Activated CD4-positive, alpha-beta T cell treated with anti-CD3 and anti-CD28 coated beads for 4 hours (primary cell): ENCODE measurements around the gene PRR19.

Experiments used
- DNase-seq, 2 donors: peaks; one replicate each; pipeline ENCODE4 v3.0.0-alpha.2; 2020

The PRR19 gene

DNA sequence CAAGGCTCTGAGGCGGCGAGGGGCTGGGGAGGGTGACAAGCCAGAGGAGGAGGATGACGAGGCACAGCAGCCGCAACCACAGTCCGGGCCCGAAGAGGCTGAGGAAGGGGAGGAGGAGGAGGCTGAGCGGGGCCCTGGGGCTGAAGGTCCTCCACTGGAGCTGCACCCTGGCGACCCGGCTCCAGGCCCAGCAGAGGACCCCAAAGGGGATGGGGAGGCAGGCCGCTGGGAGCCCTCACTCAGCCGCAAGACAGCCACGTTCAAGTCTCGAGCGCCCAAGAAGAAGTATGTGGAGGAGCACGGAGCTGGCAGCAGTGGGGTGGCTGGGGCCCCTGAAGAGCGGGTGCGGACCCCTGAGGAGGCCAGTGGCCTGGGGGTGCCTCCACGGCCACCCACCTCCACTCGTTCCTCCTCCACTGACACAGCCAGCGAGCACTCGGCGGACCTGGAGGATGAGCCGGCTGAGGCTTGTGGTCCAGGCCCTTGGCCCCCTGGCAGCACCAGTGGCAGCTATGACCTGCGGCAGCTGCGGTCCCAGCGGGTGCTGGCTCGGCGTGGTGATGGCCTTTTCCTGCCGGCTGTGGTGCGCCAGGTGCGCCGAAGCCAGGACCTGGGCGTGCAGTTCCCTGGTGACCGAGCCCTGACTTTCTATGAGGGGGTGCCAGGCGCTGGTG lies 29.9 kb upstream of the PRR19 start:
- DNase-seq = no peak

- DNase-seq = no peak
Observed at GRCh38 chr19:42272535-42272897, 29.4 kb upstream of the PRR19 start.

DNA sequence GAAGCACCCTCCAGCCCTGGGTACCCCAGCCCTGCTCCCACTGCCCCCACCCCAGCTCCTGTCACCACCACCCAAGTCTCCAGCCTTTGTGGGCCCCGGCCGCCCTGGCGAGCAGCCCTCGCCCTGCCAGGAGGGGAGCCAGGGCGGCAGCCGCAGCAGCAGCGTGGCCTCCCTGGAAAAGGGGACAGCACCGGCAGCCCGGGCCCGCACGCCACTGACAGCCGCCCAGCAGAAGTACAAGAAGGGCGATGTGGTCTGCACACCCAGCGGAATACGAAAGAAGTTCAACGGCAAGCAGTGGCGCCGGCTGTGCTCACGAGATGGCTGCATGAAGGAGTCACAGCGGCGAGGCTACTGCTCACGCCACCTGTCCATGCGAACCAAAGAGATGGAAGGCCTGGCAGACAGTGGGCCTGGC lies 28.9 kb upstream of the PRR19 start:
- no peak for DNase-seq

DNA sequence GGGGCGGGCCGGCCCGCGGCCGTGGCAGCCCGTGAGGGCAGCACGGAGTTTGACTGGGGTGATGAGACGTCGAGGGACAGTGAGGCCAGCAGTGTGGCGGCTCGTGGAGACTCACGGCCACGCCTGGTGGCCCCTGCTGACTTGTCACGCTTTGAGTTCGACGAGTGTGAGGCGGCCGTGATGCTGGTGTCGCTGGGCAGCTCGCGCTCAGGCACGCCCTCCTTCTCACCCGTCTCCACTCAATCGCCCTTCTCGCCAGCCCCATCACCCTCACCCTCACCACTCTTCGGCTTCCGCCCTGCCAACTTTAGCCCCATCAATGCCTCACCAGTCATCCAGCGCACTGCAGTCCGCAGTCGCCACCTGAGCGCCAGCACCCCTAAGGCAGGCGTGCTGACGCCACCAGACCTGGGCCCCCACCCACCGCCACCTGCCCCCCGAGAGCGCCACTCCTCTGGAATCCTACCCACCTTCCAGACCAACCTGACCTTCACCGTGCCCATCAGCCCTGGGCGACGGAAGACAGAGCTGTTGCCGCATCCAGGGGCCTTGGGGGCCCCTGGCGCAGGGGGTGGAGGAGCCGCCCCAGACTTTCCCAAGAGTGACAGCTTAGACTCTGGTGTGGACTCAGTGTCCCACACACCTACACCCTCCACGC lies 28.4 kb upstream of the PRR19 start:
- DNase-seq = no peak

DNA sequence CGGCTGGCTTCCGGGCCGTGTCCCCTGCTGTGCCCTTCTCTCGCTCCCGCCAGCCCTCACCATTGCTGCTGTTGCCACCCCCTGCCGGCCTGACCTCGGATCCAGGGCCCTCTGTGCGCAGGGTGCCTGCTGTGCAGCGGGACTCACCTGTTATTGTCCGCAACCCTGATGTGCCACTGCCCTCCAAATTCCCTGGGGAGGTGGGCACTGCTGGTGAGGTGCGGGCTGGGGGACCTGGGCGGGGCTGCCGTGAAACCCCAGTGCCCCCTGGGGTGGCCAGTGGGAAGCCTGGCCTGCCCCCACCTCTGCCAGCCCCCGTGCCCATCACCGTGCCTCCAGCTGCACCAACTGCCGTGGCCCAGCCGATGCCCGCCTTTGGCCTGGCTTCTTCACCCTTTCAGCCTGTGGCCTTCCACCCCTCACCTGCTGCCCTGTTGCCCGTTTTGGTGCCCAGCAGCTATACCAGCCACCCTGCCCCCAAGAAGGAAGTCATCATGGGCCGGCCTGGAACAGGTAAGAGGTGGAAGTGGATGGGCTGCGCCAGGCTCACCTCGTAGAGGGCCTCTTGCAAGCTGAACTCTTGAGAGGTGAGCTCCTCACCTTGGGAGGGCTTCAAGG lies 27.8 kb upstream of the PRR19 start:
- no peak for DNase-seq

- DNase-seq = no peak
Observed at GRCh38 chr19:42275103-42275502, 26.8 kb upstream of the PRR19 start.

- no peak for DNase-seq
Observed at GRCh38 chr19:42275517-42275916, 26.4 kb upstream of the PRR19 start.

DNA sequence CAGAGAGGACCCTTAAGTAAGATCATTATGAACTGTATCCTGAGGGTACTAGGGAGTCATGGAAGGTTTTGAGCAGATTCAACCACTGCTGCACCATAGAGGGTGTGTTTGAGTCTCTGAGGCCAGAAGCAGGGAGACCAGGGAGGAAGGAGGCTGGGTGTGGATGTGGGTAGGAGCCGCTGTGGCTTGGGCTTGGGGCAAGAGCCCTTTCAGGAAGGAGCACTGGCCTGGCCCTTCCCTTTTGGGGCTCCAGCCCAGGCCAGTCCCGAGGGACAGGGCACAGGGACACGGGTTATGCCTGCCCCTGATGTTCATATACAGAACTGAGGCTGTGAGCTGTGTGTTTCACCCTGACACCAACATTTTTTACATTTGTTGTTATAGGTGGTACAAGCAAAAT lies 25.6 kb upstream of the PRR19 start:
- DNase-seq = no peak

GRCh38 chr19:42276821-42277220 lies 25.1 kb upstream of the PRR19 start:
- no peak for DNase-seq

DNA sequence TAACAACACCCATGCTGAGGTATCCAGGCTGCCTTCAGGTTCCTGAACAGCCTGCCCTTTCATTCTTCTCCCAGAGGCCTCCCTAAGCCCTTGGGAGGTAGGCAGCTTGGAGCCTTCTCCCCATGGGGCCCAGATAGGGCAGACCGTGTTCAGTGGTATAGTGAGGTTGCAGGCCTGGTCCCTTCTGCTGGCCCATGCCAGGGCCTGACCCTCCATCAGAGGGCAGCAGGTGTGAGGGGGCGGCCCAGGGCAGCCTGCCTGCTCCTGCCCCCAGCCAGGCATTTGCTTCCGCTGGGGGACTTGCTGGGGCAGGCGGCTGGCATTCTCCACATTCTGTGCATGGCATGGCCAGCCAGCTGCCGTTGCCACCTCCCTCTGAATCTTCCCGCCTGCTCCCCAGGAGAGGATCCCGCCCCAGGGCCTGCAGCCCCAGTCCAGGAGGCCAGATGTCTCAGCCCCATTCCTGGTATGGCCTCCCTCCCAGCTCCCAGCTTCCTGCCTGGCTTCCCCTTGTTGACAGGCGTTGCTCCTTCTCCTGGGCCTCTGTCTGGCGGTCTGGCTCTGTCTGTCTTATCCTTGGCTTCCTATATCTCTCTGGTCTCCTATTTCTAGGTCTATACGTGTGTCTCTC lies 24.0 kb upstream of the PRR19 start:
- DNase-seq = no peak

GRCh38 chr19:42278452-42279154 lies 23.3 kb upstream of the PRR19 start:
- DNase-seq = no peak

DNA sequence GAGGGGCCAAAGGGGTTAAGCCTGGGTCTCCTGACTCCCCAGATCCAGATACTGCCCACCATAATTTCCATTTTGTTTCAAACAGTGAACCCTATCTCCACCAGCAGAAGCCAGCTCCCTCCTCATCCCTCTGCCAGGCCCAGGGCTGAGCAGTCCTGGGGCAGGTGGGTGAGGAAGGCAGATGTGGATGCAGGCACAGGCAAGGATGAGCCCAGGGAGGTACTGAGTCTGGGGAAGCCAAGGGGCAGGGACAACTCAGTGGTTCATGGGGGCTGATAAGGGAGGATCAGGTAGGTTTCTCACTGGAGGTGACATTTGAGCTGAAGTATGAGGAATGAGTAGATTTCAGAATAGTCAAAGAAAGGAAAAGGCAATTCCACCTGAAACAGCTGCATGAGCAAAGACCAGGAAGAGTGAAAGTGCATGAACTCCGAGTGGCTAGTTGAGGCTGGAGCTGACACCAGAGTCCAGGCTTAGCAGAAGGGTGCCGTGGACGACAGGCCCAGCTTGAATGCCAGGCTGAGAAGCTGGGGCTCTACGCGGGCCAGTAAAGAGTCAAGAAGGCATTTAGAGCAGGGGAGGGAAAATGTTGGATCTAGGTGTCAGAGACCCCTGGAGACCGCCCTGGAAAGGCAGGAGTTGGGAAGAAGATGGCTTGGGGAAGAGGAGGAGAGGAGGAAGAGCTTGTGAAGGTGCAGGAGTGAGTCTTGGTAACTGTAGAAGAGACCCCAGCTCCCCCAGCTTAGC lies 22.6 kb upstream of the PRR19 start:
- DNase-seq = no peak

GRCh38 chr19:42279902-42280814 lies 21.8 kb upstream of the PRR19 start:
- DNase-seq = peak; percentile 80 to 81

- no peak for DNase-seq
Observed at GRCh38 chr19:42280815-42281145, 21.2 kb upstream of the PRR19 start.

DNA sequence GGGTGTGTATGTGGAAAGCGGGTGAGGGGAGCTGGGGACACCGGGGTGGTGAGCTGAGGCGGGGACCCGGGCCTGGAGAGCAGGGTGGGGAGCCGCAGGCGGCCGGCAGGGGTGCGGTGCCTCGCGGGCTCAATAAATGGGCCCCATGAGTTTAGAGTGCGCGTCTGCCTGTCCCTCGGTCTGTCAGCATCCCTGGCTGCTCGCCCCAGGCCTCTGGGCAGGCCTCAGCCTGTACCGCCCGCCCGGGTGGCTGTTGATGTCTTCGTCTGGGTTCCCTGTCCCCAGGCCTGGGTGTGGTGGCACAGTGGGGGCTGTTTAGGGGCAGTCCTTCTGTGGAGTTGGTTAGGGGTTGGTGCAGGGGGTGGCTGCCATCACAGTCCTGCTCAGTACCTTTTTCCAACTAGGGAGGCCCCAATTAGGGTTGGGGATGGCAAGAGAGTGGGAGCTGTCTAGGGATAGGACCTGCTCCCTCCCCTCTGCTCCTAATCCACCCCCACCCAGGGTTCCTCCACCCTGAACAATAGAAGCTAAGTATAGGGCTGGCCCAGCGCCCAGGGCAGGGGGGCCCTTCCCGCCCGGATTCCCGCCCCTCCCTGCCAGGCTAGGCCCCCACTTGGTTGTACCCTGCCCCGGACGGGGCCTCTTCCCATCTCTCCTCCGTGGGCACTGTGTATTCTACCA lies 20.6 kb upstream of the PRR19 start:
- no peak for DNase-seq

DNA sequence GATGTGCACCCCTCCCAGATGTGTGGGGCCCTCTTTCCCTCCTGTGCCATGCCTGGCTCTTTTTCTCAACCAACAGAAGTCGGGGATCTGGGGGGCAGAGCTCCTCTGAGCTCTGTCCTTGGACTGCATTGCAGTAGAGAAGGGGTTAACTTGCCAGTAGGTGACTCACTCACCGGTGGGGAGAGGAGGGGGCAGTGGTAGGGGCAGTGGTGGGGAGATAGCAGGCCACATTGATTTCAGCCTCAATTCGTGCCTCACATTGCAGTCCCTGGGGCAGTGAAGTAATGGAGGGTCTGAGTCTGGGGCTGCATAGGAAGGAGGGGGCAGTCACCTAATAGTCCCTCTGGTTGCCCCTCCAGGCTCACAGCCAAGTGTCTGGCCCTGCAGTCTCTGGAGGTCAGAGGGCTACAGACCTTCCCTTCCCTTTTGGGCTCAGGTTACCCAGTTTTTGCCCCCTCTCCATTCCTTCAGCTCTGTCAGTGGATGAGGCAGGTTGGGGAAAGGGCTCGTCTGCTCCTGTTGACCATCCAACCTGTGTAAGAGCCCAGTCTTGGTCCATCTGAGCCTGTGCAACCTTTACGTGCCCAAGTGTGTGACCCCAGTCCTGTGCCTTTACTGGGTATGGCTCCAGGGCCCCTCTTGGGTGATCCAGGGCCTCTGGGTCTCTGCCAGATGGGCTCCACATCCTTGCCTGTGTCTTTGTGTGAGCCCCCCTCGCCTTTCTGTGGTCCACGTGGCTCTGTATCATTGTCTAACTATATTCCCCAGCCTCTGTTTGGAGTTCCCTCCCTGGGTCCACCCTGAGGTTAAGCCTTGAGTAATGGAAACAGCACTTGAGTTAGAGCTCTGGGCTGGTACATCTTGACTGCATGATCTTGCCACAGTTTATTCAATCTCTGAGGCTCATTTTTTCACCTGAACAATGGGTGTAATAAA lies 19.8 kb upstream of the PRR19 start:
- DNase-seq = no peak

- no peak for DNase-seq
Observed at GRCh38 chr19:42282819-42283187, 19.1 kb upstream of the PRR19 start.

DNA sequence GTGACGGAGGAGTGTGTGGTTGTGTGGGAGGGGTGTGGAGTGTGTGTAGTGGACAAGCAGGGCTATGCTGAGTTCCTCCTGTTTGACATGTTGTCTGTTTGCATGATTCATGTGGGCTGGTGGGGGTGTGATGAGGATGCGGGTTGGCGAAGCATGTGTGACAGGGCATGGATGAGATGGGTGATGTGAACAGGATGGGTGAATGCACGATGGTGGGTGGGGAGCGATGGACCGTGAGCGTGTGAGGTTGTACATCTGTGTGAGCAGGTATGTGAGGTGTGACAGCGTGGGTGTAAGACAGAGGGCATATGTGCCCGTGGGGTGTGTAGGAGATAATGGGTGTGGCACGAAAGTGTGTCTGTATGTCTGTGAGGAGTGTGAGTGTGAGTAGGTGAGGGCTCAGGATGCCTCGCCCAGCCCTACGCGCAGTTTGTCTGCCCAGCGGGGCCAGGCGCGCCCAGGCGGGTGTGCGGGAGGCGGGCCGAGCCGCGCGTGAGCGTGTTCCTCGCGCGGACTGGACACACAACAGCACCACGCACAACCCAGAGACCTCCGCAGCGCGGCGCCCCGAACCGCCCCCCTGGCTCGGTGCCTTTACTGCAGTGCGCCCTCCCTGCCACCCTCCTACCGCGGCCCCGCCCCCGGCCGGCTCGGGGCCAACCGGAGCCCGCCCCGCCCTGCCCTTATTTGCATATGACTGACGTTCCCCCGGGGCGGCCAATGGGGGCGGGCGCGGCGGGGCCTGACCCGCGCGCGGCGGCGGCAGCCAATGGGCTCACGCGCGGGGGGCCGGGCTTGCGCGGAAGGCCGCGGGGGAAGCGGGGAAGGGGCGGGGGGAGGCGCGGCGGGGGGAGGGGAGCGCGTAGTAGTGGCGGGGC lies 18.5 kb upstream of the PRR19 start:
- DNase-seq = peak; percentile 95 to 96

DNA sequence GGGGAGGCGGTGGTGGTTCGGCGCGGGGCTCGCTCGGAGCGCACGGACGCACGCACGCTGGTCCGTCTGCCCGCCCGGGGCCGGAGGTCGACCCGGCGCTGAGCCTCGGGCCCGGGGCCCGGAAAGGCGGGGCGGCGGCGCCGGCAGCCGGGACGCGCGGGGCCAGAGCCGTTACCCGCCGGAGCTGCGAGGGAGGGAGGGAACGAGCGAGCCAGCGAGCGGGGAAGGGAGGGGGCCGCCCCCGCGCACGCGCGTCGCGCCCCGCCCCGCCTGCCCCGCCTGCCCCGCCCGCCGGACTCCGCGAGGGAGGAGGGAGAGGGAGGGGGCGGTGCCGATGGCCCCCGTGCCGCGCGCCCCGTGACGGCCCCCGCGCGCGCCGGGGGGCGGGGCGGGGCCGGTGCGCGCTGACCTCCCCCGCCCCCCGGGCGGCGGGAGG lies 17.8 kb upstream of the PRR19 start:
- peak; percentile 74 to 86 for DNase-seq
